HG03280 (cell line): Measurements from ENCODE around the gene MLXIPL.
"Not testable (repeated sequence)": the region's sequence is repeated elsewhere in the genome, so short reads cannot be mapped to it uniquely, and the experiment has no call there.

Experiments used
- ATAC-seq: cut with Tn5 transposase; IDR thresholded peaks from one replicate; pipeline ENCODE4 v1.9.1; 2021; ENCODE audit warnings: mild to moderate bottlenecking, moderate library complexity; ENCODE audit not compliant: unreplicated experiment

MLXIPL gene

GRCh38 chr7:73623798-73624668 lies at the start of gene MLXIPL:
MLXIPL (minus strand) TSS chr7:73624522; CDS start chr7:73624492, 30 bp downstream.
- ATAC-seq, result no peak

- ATAC-seq, result no peak
Measured at GRCh38 chr7:73671857-73672445, 47.6 kb upstream of the MLXIPL start.

- ATAC-seq, result no peak
Measured at GRCh38 chr7:73671322-73671661, 47.0 kb upstream of the MLXIPL start.

- no peak for ATAC-seq
Measured at GRCh38 chr7:73669858-73670385, 45.6 kb upstream of the MLXIPL start.

- no peak for ATAC-seq
Measured at GRCh38 chr7:73669288-73669701, 45.0 kb upstream of the MLXIPL start.

- no peak for ATAC-seq
Measured at GRCh38 chr7:73668886-73669230, 44.5 kb upstream of the MLXIPL start.

- ATAC-seq, result peak; percentile 4
Measured at GRCh38 chr7:73668103-73668885, 44.0 kb upstream of the MLXIPL start.

- ATAC-seq, result peak; percentile 97
Measured at GRCh38 chr7:73667344-73668102, 43.2 kb upstream of the MLXIPL start, which contains the start of gene VPS37D. VPS37D (plus strand) TSS chr7:73667831; CDS start chr7:73667959, 128 bp downstream.

- no peak for ATAC-seq
Measured at GRCh38 chr7:73663033-73663432, 38.7 kb upstream of the MLXIPL start.

GRCh38 chr7:73660594-73660993 lies 36.3 kb upstream of the MLXIPL start:
- not testable (repeated sequence) for ATAC-seq

- no peak for ATAC-seq
Measured at GRCh38 chr7:73659983-73660382, 35.7 kb upstream of the MLXIPL start.

GRCh38 chr7:73655309-73655708 lies 31.0 kb upstream of the MLXIPL start:
- not testable (repeated sequence) for ATAC-seq

GRCh38 chr7:73652541-73652949 lies 28.2 kb upstream of the MLXIPL start:
- no peak for ATAC-seq

GRCh38 chr7:73650524-73650923 lies 26.2 kb upstream of the MLXIPL start:
- no peak for ATAC-seq

- ATAC-seq, result no peak
Measured at GRCh38 chr7:73649576-73649975, 25.3 kb upstream of the MLXIPL start.

GRCh38 chr7:73648593-73649332 lies 24.4 kb upstream of the MLXIPL start:
- ATAC-seq, result no peak

- no peak for ATAC-seq
Measured at GRCh38 chr7:73647725-73648592, 23.6 kb upstream of the MLXIPL start.

- no peak for ATAC-seq
Measured at GRCh38 chr7:73646785-73647724, 22.7 kb upstream of the MLXIPL start.
